OCI-LY1 (cell line): ENCODE measurements around the gene TENM4.

ENCODE experiments used
- CTCF ChIP-seq: fragments of 200-600 bp; sonication (generic), shearing (Covaris generic); IDR thresholded peaks from 2 replicates; pipeline ENCODE4 v1.5.1; 2017; ENCODE audit warnings: mild to moderate bottlenecking, antibody characterized with exemption, low read length, moderate library complexity, mixed read lengths
- EZH2 ChIP-seq: fragments of 200-600 bp; sonication (generic), shearing (Covaris generic); IDR thresholded peaks from 2 replicates; pipeline ENCODE4 v1.8.0; 2017; ENCODE audit warnings: borderline replicate concordance, mixed run types, mild to moderate bottlenecking, antibody characterized with exemption, low read length, moderate library complexity, mixed read lengths

GRCh38 chr11:78912778-78913177 lies 528.1 kb downstream of the TENM4 start:
- TF ChIP-seq CTCF: no peak
- no peak for TF ChIP-seq EZH2
